Activated naive CD4-positive, alpha-beta T cell treated with anti-CD3 and anti-CD28 coated beads, Interleukin-2, amount 50 U/mL, for 72 hours (primary cell): ENCODE data around the gene TECPR1. TPM values are rescaled to one million over a fixed set of nuclear protein-coding genes. Genes with fewer than 3 reads are reported as not detected.
A peak's percentile ranks its signal among the peaks of the same experiment; 100 is the strongest.

Experiments used
- ATAC-seq, 2 donors: fragments of 150-1000 bp; cut with Tn5 transposase; 2 replicates each; pipeline ENCODE4 v1.10.0; 2021; ENCODE audit warnings: mild to moderate bottlenecking in 2 of 2, moderate library complexity in 2 of 2
- DNase-seq, 2 donors: peaks; one replicate each; pipeline ENCODE4 v3.0.0; 2021 to 2022; ENCODE audit warnings: low spot score in 2 of 2
- H3K27ac Mint-ChIP-seq, 2 donors: one replicate each; pipeline ENCODE4 v1.8.0; 2022; ENCODE audit warnings: mild to moderate bottlenecking in 2 of 2, mixed read lengths in 2 of 2
- H3K36me3 Mint-ChIP-seq, 2 donors: one replicate each; pipeline ENCODE4 v1.8.0; 2022; ENCODE audit warnings: mixed read lengths in 2 of 2
- H3K9me3 Mint-ChIP-seq, 2 donors: one replicate each; pipeline ENCODE4 v1.8.0; 2022; ENCODE audit warnings: mixed read lengths in 2 of 2
- total RNA-seq, 2 donors: library from RNA; stranded (reverse); gene quantifications; one replicate each; pipeline ENCODE4 v1.2.3, GENCODE V29; 2022

TECPR1 gene
- total RNA-seq, 2 donors from 2014 or later = 37.9 to 62.0 TPM

DNA sequence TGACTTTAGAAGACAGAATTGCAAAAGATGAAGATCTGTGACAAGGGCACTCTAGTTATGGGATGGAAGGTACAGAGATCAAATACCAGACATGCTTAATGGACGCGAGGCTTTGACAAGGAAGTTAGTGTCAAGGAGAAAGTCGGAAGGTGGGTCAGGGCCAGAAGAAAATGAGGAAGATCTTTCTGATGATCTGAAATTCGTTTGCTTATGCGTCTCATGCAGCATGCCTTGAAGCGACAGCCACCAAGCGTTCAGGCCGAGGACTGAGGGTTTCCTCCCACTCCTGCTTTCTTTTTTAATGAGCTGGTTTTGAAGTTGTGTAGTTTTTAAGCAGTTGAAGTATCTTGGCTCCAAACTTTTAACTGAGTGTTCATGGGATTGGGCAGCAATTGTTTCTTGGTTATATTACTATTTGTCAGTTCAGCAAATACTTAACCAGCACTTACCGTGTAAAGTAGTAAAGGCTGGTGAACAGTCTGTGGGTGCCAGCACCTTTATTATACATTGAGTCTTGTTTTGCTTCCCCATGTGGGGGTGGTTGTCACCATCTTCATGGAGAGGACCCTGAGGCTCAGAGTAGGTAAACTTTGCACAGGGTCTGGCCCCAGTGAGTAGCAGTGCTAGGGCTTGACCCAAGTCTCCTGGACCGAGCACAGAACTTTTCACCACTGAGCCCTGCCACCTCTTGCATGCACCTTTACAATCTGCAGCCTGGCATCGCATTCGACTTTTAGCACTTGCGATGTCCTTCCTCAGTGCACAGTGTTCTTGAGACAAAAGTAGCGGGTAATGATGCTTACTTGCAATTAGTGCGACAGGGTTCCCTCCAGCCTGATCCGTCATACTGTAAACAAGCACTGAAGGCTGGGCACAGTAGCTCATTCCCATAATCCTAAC, 55.1 kb downstream of the TECPR1 start:
- H3K27ac Mint-ChIP-seq = no peak overlapping the region
- H3K9me3 Mint-ChIP-seq = no peaks in the 10 kb centered on the region
- ATAC-seq (no peak), DNase-seq (no peak)
- H3K36me3 Mint-ChIP-seq = peaks cover 12 to 18% of the 10 kb centered on the region in 2 donors

DNA sequence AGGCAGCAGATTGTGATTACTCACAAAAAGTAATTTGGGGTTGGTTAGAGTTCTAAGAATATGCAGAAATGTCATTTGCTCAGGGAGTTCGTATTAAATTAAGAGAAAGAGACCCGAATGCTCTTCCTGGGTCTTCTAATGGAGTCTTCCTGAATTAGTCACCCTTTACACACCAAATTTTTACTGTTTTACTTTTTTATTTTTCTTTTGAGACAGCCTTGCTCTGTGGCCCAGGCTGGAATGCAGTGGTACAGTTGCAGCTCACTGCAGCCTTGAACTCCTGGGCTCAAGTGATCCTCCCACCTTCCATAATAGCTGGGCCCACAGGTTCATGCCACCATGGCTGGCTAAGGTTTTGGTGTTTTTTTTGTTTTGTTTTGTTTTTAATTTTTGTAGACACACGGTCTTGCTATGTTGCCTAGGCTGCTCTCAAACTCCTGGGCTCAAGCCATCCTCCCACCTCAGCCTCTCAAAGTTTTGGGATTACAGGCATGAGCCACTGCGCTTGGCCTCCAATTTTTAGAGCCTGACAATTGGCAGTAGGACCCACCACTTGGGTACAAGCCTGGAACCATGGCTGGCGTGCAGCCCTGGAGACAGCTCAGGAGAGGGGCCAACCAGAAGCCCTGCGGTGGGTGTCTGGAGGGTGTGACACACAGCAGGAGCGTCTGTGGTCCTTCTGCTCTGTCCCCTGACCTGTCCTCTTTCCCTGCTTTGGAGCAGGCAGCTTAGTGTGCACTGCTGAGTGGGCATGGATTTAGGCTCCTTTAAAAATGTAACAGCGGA, 57.2 kb downstream of the TECPR1 start:
- Mint-ChIP-seq H3K27ac (no peak overlapping the region), H3K9me3 (no peaks in the 10 kb centered on the region), H3K36me3 (peaks cover 9 to 10% of the 10 kb centered on the region in 2 donors)
- DNase-seq = no peak
- ATAC-seq = no peak

DNA sequence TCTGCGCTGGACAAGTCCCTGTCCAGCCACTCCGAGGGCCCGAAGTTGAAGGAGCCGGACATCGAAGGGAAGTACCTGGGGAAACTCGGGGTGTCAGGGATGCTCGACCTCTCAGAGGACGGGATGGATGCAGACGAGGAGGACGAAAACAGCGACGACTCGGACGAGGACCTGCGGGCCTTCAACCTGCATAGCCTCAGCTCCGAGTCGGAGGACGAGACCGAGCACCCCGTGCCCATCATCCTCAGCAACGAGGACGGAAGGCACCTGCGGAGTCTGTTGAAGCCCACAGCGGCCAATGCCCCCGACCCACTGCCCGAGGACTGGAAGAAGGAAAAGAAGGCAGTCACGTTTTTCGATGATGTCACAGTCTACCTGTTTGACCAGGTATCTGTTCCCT, 57.8 kb downstream of the TECPR1 start:
- ATAC-seq = no peak
- DNase-seq = no peak
- peak overlapping the region in 1 of 2 donors; percentile 29 for H3K27ac Mint-ChIP-seq
- H3K36me3 Mint-ChIP-seq = peaks cover 11% of the 10 kb centered on the region in 2 donors
- H3K9me3 Mint-ChIP-seq = no peaks in the 10 kb centered on the region

DNA sequence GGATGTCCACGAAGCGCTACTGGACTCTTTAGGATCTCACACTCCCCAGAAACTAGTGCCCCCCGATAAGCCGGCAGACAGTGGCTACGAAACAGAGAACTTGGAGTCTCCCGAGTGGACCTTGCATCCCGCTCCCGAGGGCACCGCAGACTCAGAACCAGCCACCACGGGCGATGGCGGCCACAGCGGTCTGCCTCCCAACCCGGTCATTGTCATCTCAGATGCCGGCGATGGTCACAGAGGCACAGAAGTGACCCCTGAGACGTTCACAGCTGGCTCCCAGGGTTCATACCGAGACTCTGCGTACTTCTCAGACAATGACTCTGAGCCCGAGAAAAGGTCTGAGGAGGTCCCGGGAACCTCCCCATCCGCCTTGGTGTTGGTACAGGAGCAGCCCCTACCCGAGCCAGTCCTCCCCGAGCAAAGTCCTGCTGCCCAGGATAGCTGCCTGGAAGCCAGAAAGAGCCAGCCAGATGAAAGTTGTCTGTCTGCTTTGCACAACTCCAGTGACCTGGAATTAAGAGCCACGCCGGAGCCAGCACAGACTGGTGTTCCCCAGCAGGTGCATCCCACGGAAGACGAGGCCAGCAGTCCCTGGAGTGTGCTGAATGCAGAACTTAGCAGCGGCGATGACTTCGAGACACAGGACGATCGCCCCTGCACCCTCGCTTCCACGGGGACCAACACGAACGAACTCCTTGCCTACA, 58.4 kb downstream of the TECPR1 start:
- H3K27ac Mint-ChIP-seq = peak overlapping the region in 1 of 2 donors; percentile 29
- peaks cover 11 to 15% of the 10 kb centered on the region in 2 donors for H3K36me3 Mint-ChIP-seq
- ATAC-seq (no peak), DNase-seq (no peak)
- no peaks in the 10 kb centered on the region for H3K9me3 Mint-ChIP-seq

DNA sequence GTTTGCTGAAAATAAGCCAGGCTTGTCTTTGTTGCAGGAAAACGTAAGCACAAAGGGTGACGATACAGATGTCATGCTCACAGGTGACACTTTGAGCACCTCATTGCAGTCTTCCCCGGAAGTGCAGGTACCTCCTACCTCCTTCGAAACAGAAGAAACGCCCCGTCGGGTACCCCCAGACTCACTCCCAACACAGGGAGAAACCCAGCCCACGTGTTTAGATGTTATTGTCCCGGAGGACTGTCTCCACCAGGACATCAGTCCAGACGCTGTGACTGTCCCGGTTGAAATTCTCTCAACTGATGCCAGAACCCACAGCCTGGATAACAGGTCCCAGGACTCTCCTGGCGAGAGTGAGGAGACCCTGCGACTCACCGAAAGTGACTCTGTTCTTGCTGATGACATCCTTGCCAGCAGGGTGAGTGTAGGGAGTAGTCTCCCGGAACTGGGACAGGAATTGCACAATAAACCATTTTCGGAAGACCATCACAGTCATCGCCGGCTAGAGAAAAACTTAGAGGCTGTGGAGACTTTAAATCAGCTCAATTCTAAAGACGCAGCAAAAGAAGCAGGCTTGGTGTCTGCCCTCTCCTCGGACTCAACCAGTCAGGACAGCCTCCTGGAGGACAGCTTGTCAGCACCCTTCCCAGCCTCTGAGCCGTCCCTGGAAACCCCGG, 59.1 kb downstream of the TECPR1 start:
- no peak for DNase-seq
- Mint-ChIP-seq H3K27ac (peak overlapping the region in 1 of 2 donors; percentile 36), H3K9me3 (no peaks in the 10 kb centered on the region), H3K36me3 (peaks cover 12 to 16% of the 10 kb centered on the region in 2 donors)
- ATAC-seq = no peak

DNA sequence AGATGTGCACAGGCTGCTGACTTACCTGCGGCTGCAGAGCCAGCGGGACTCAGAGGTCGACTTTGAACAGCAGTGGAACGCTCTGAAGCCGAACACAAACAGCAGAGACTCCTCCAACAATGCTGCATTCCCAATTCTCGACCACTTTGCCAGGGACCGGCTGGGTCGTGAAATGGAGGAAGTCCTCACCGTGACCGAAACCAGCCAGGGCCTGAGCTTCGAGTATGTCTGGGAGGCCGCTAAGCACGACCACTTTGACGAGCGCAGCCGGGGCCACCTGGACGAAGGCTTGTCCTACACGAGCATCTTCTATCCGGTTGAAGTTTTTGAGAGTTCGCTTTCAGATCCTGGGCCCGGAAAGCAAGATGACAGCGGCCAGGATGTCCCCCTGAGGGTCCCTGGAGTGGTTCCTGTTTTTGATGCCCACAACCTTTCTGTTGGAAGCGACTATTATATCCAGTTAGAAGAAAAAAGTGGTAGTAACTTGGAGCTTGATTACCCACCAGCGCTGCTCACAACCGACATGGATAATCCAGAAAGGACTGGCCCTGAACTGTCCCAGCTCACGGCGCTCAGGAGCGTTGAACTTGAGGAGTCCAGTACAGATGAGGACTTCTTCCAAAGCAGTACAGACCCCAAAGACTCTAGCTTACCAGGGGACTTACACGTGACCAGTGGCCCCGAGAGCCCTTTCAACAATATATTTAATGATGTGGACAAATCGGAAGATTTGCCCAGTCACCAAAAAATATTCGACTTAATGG, 60.2 kb downstream of the TECPR1 start:
- Mint-ChIP-seq H3K36me3 (peaks cover 12 to 16% of the 10 kb centered on the region in 2 donors), H3K27ac (peak overlapping the region in 1 of 2 donors; percentile 44), H3K9me3 (no peaks in the 10 kb centered on the region)
- ATAC-seq (no peak), DNase-seq (no peak)

DNA sequence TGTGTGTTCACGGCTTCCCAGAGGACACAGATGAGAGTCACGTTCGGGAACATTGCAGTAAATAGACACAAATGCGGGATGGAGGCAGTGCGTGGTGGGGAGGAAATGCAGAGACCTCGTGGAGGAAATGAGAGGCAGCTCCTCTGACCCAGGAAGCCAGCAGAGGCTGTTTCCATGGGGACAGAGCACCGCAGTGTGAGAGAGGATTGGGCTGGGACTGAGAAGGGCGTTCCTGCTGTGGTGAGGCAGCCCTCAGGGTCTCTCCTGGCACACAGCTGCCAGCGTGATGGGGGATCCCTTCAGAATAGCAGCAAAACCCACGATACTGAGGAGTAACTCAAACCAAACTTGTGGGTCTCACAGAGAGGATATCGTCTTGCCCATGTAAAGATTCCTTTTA, 62.5 kb downstream of the TECPR1 start:
- DNase-seq (no peak), ATAC-seq (no peak)
- H3K36me3 Mint-ChIP-seq = peaks cover 12 to 16% of the 10 kb centered on the region in 2 donors
- H3K9me3 Mint-ChIP-seq = no peaks in the 10 kb centered on the region
- H3K27ac Mint-ChIP-seq = peak overlapping the region; percentile 42 to 77

DNA sequence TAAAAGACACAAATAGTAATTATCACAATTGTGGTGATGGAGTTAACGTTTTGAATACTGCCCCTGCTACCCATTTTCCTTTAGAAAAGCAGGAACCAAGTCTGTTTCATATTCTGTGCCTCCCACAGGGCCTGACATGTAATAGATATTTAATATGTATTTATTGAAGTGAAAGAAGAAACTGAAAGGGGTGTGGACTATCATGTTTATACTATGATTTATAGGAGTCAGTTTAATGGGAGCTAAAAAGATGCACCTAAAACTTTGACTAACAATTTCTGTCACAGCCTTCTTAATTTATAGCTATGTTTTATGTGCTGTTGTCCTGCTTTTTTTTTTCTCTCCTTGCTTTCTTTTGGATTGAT, 64.9 kb downstream of the TECPR1 start:
- Mint-ChIP-seq H3K9me3 (no peaks in the 10 kb centered on the region), H3K36me3 (peaks cover 11 to 12% of the 10 kb centered on the region in 2 donors), H3K27ac (no peak overlapping the region)
- DNase-seq = no peak
- no peak for ATAC-seq

DNA sequence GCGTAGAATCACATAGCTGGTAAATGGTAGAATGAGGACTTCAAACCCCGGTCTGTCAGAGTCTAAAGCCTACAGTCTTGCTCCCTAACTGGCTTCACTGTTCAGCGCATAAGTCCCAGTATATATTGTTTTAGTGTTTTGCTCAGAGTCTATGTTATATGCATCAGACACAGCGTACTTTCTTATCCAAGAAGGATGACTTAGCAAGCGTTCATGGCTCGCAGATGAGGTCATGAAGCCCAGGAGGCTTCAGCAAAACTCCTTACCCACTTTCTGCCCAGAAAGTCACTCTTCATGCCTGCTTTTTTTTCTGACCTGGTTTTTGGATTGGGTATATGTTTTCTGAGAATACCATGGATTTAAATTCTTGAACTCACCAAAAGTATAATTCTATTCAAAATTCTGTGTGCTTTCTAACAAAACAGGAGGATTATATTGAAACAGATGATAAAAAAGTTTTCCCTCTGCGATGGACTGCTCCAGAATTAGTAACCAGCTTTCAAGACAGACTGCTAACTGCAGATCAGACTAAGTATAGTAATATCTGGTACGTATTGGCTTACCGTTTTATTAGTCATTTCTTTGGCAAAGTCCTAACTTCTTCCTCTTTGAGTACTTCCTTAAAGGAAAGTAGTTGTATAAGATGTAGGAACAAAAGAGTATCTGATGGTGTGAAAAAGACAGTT, 65.4 kb downstream of the TECPR1 start:
- H3K36me3 Mint-ChIP-seq = peaks cover 11 to 13% of the 10 kb centered on the region in 2 donors
- no peak overlapping the region for H3K27ac Mint-ChIP-seq
- ATAC-seq (no peak), DNase-seq (no peak)
- H3K9me3 Mint-ChIP-seq = no peaks in the 10 kb centered on the region

DNA sequence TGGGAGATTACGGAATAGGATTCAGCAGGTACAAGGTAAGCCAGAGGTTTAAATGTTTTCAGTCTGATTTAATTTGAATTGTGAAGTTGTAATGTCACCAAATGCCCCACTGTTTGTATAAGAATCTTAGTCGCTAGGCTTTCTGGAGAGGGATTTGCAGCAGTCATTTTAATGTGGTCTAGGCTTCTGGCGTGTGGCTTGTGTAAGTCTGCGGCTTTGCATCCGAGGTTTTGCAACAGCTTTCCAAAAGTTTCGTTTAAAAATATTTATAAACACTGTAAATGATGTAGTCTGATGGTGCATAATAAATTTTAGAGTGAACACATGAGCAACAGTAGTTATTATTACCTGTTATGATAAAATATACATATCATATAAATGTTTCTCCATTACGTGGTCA, 66.9 kb downstream of the TECPR1 start:
- Mint-ChIP-seq H3K9me3 (no peaks in the 10 kb centered on the region), H3K36me3 (peaks cover 11 to 18% of the 10 kb centered on the region in 2 donors), H3K27ac (no peak overlapping the region)
- DNase-seq (no peak), ATAC-seq (no peak)

DNA sequence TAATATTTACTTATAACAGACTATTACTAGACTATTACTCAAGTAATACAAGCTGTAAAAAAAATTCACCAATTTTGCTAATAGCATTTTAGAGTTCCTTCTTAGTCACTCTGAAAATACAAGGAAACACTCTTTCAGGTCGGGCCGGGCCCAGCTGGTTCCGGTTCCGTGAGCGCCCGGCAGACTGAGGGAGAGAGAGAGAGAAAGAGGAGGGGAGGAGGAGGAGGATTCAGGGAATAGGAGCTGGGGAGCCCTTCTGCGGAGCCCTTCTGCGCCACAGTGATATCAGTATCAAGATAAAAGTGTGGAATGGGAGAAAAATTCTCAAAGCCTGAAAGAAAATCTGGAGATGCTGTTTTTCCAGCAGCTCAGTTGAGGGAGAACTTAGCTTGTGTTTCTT, 71.3 kb downstream of the TECPR1 start:
- H3K27ac Mint-ChIP-seq = peak overlapping the region in 1 of 2 donors; percentile 68
- peaks cover 0 to 6% of the 10 kb centered on the region in 2 donors for H3K36me3 Mint-ChIP-seq
- H3K9me3 Mint-ChIP-seq = no peaks in the 10 kb centered on the region
- ATAC-seq (no peak), DNase-seq (no peak)

DNA sequence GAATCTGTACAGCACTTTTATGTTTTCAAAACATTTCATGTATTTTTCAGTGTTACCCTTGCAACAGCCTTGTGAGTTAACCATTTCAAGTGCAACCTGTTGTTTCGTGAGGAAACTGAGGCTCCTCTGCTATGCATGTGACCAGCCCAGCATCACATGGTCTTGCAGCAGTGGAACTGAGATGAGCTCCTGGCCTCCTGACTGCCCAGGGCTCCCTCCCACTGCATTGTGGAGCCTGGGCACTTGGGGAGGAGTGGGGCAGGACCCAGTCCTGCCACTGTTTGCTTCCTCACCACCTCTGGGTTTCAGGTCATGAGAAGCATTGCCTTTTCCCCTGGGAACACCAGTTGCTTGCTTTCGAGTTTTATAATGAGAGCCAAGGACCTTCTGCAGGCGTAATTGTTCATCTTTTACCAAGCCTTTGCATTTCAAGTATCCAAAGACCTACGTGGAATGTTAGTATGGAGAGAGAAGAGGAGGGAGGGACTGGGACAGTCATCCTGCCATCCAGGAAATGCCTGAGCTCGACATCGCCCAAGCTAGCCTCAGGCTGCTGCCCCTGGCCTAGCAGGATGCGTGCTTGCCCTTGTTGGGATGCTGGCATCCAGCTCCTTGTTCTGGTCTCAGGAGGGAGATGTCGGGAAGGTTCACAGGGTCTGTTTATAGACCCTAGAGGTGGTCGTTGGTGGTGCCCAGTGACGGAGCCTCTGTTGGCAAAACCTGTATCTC, 73.1 kb downstream of the TECPR1 start:
- Mint-ChIP-seq H3K36me3 (peaks cover 6% of the 10 kb centered on the region in 2 donors), H3K27ac (no peak overlapping the region), H3K9me3 (no peaks in the 10 kb centered on the region)
- ATAC-seq (no peak), DNase-seq (no peak)

DNA sequence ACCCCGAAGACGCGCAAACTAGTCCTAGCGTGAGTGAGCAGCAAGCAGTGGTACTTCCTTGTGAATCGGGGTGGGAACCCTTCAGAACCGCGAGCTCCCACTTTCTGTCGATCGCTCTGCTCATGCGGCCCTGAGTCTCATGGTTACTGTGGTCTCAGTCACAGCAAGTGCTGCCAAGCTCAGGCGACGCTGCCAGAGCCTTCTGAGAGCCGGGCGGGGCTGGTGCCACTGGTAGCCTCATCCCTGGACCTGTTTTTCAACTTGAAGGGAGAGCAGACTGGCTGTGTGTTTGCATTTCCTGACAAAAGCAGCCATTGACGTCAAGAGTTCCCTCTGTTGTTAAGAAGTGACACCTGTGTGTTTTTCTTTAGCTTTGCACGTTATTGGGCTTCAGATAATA, 73.7 kb downstream of the TECPR1 start:
- Mint-ChIP-seq H3K9me3 (no peaks in the 10 kb centered on the region), H3K36me3 (peaks cover 6% of the 10 kb centered on the region in 2 donors), H3K27ac (no peak overlapping the region)
- DNase-seq = no peak
- ATAC-seq = no peak

DNA sequence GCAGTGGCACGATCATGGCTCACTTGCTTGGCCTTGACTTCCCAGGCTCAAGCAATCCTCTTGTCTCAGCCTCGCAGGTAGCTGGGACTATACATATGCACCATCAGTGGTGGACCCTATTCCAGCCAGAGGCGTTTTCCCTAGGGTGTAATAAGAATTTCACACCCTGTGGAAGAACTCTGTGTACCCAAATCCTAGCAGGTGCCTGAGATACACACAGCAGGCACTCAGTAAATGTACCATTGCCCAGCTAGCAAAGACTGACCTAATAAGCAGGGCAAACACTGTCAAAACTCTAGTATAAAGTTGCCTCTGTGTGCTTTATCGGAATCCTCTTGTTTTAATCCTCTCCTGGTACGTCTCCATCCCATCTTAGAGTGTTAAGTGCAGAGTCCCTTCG, 74.5 kb downstream of the TECPR1 start:
- Mint-ChIP-seq H3K27ac (no peak overlapping the region), H3K36me3 (peaks cover 6% of the 10 kb centered on the region in 2 donors), H3K9me3 (no peaks in the 10 kb centered on the region)
- DNase-seq (no peak), ATAC-seq (no peak)
